HG03558 (cell line): ENCODE results near the gene PACRGL.
"Not testable (repeated sequence)": the region's sequence is repeated elsewhere in the genome, so short reads cannot be mapped to it uniquely, and the experiment has no call there.

Experiments used
- ATAC-seq: cut with Tn5 transposase; IDR thresholded peaks from one replicate; pipeline ENCODE4 v1.9.1; 2021; ENCODE audit warnings: moderate number of reproducible peaks; ENCODE audit not compliant: unreplicated experiment; ENCODE audit errors: extremely low read depth

The PACRGL gene

DNA sequence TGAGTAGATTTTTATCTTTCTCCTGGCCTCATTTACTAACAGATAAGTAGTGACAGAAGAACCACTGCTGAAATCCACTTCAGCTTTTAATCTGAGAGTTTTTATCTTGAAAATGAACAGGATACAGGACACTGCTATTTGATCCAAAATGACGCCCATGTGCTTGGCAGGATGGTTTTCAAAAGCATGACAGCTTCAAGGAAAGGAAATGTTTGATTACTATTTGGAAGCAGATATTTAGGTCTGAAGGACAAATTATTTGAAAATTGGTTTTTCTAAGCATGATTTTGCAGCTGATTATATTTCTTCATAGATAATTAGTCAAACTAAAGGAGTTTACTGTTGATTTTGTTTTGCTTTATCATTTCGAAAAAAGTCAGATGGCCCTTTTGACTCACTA lies 11.1 kb downstream of the PACRGL start:
- no peak for ATAC-seq

DNA sequence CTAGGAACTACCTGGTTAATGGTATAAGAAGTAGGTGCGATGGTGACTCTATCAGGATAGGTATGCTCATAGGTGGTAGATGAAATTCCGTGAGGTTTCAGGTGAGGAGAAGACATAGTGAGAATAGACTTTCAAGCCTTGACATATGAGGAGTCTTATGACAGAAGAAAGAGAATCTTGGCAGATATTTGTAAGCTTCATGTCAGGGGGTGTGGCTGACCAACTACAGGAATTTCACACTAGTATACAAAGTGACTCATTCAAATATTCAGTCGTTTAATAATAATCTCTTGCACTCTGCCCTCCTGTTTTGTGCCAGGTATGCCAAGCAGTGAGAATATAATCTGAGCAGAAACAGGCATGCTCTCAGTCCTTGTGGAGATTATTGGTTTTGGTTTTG lies 22.8 kb downstream of the PACRGL start:
- no peak for ATAC-seq

DNA sequence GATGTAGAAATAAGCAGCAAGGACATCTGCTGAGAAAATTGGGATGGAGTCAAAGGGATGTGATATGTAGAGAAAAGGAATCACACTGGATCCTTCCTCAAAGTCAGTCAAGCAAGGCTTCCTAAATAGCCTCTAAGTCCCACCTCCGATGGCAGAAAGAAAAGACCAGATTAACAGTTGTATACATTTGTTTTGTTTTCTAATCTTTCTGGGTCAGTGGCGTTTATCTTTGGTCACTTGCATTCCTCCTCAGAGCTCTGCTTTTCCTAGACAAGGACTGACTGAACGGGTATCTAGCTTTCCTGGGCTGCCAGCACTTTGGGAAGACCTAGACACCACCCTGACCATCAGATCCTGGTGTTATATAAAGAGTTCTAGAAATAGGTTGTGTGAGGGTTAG lies 23.2 kb downstream of the PACRGL start:
- no peak for ATAC-seq

DNA sequence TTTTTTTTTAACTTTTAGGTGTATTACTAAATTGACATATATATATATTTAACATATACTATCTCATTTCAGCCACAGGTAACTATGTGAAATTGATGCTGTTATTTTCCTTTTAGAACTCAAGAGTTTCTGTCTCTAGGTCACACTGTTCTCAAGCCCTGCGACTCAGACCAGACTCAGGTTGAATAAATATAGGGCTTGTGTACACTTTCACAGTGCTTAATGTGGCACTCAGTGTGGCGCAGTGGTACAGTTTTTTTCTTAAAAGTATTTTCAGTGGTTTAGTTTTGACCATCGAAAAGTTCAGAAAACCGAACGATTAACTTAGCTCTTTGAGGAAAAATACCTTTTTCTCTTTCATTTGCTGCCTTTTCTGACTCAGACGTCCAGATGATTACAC lies 24.7 kb downstream of the PACRGL start:
- no peak for ATAC-seq

DNA sequence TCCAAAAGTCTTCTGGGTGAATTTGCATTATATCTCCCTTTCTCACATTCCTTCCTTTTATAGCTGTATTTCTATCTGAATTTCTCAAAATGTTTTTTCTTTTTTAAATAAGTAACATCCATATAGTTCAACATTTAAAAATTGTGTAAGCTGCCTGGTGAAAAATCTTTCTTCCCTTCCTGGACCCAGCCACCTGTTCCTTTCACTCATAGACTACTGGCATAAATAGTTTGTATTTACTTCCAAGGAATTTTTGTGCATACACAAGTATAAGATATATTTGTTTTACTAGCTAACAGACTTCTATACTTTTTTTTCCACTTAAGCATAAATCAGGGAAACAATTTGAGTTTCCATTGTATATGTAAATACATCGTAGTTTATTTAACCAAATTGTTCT lies 35.7 kb downstream of the PACRGL start:
- no peak for ATAC-seq

DNA sequence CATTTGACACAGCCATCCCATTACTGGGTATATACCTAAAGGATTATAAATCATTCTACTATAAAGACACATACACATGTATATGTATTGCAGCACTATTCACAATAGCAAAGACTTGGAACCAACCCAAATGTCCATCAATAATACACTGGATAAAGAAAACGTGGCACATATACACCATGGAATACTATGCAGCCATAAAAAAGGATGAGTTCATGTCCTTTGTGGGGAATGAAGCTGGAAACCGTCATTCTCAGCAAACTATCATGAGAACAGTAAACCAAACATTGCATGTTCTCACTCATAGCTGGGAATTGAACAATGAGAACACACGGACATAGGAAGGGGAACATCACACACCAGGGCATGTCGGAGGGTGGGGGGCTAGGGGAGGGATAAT lies 45.7 kb downstream of the PACRGL start:
- ATAC-seq, result not testable (repeated sequence)

DNA sequence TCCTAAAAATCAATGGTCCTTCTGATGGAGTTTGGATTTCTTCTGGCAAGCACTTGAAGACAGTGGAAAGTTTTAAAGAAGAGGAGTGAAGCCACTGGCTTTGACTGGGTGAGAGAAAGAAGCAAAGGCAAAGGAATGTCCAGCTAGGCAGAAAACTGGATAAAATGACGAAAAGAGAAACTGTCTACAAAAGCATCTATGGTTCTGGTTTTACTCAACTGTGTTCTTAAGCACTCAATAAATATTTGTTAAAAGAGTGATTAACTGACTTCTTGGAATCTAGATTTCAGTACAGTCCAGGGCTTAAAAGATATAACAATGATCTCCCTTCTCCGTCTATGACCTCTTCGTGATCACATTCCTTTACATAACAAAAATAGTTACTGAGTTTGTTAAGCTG lies 52.4 kb downstream of the PACRGL start:
- no peak for ATAC-seq

DNA sequence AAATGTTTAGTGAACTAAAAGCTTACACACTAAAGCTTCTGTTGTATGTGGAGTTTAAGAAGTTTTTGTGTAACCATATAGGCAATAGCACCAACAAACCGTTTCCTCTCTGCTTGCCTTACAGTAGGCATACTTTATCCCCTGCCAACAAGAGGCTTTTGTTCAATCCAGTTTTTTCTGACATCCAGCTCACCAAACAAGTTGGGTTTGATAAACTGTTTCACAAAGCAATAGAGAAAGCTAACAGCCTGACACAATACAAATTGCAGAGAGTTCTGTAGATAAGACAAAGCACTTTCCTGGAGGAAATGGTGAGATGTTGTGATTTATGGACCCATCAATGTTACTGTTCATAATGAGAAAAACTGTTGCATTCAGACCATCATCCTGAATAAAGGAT lies 53.8 kb downstream of the PACRGL start:
- ATAC-seq, result no peak

DNA sequence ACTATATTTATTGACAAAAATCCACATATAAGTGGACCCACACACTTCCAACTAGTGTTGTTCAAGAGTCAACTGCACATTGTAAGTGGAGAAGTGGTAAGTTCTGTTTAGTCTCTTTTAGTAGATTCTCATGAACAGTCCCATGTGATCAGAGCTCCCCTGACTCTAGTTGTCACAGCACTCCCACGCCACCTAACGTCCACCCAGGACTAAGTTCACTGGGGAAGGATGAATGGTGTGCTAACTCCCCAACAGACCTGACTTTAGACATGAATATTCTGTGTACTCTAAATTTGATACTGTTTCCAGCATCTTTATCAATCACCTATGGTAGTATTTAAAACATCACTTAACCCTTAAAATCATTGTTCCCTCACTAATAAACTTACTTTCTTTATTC lies 59.8 kb downstream of the PACRGL start:
- no peak for ATAC-seq

DNA sequence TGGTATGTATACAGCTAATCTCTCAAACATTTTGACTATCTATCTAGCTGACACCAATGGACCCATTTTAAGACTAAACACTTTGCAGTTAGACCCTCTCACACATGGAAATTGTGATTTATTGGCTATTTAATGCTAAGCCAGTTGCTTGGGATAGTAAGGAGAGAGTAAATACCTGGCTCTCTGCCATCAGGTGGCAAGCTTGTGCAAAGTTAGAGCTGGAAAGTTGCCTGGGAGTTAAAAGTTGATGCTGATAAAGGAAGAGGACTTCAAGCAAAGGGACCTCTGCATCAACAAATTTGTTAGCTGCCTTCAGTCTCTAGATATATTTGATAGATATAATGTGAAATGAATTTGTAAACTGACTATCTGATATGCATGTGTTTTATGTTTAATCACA lies 61.1 kb downstream of the PACRGL start:
- ATAC-seq, result no peak

DNA sequence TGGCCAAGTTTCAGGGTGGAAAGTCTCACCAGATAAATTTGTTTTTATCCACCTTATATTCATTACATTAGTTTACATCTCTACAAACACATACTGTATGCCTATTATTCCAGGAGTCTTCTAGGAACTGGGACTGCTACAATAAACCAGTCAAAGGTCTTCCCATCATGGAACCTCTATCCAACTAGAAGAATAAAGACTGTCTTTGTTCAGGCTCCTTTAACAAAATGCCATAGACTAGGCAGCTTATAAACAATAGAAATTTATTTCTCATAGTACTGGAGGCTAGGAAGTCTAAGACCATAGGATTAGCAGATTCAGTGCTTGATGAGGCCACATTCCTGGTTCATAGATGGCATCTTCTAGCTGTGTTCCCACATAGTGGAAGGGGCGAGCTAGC lies 61.6 kb downstream of the PACRGL start:
- ATAC-seq, result no peak

DNA sequence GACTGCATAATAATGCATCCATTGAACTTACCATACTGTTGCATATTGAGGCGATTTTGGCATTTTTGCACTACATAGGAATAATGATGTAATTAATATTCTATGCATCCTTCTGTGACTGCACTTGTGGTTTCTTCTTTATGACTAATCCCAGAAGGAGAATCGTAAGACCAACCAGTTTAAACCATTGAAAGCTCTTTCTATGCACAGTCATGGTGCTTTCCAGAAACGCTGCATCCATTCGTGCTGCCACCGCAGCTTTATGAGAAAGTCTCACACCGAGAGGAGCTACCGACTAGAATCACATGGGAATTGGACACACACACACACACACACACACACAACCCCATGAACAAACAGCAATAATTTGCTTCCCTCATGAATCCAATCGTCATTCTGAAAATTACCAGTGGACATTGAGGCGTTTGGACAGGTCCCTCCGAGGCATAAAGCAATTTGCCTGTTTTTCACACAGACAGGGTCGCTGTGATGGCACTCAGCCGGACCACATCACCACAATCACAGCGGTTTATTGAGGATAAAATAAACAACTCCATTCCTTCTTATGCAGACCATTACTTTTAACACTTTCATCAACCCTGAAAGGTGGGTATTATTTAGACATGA lies 64.2 kb downstream of the PACRGL start:
- no peak for ATAC-seq

DNA sequence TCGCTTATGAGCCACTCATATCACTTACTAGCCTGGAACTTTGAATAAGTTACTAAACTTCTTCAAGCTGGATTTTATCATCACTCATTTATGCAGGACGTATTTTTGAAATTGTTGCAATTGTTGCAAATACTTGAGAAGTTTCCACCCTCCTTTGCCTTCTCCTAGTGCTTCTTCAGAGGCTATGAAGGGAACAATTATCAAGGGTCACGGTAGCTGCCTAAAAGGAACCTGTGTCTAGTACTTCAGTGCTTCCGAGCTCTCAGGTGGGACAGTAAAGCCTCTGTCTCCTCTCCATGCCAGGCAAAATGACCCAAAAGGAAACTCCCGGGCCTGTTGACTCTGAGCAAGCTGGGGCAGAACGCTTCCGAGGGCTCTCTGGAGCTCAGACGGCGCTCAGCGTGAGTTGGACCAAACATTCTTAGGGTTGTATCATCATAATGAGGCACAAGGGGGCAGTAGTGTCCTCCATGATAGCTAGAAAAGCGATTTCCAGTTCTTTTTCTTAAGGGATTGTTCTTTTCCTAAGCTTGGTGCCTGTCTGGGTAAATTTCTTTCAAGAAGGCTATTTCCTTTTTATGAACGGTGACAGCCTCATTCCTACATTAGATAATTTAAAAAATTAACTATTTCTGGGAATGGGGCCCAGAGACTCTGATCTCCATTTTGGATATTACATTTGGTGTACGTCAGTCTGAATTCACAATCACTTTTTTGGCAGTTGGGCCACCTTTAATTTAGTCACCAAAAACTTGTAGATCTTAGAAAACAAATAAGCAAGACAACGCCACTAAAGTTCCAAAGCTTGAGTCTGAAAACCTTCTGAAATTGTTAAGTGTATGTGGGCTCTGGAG lies 73.1 kb downstream of the PACRGL start:
- ATAC-seq, result no peak

DNA sequence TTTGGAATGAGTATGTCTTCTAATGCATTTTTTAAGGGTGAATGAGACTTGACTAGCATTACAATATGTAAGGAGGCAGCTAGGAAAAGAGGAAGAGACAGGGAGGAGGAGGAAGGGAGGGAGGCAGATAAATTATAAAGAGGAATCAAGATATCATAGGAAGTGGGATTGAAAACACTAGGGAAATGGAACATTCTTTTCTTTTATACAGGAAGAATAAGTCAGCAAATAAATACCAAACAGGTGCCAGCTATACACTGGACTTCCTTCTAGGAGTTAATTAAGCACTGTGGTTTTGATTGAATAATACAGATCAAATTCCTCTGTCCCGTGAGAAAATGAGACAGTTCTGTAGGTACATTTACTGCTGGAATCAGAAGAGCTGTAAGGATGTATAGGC lies 78.6 kb downstream of the PACRGL start:
- ATAC-seq, result no peak

DNA sequence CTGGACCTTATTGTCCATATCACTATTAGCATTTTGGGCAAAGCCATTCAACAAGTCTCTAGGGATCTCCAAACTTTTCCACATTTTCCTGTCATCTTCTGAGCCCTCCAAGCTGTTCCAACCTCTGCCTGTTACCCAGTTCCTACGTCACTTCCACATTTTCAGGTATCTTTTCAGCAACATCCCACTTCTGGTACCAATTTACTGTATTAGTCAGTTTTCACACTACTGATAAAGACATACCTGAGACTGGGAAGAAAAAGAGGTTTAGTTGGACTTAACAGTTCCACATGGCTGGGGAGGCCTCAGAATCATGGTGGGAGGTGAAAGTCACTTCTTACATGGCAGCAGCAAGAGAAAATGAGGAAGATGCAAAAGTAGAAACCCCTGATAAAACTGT lies 82.9 kb downstream of the PACRGL start:
- ATAC-seq, result not testable (repeated sequence)

DNA sequence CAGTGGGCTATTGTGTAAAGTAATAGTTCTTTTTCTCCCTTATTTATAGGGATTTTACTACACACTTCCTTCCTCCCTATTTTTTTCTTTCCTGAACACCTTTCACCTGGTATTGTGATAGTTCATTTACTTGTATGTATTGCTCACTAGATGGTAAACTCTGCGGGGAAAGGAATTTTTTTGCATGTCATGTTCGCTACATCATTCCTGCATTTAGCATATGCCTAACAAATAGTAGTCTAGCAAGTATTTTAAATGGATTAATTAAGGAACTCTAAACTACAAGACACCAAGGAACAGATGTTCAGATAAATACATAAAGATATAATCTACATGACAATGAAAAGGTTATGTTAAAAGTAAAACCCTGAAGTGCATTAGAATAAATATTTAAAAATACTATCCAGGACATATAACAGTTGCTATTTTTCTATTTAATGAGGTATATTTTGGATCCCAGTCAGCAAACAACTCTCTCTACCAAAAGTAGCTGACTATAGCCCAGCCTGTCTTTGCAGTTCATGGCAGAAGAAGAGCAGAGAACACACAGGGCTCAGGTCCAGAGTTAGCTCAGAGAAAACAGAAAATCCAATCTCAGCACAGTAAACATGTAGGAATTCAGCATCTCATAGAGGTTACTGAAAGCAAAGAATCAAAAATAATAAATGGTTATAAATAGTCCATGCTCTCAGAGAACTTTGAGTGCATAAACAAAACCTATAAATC lies 87.8 kb downstream of the PACRGL start:
- ATAC-seq, result no peak
